Activated T-helper 1 cell treated with anti-CD3 and anti-CD28 coated beads, Interleukin-12 subunit alpha, Interleukin-12 subunit beta, Interleukin-2, Interleukin-4 antibody, amounts not matched to agents 30 ng/mL and 10 ng/mL and 1 ng/mL, durations not matched to agents 14 hours and 24 hours and 36 hours (primary cell): Measurements from ENCODE around the gene PHKB. TPM values are rescaled to one million over a fixed set of nuclear protein-coding genes. Genes with fewer than 3 reads are reported as not detected.

Source experiments
- DNase-seq: peaks from one replicate; pipeline ENCODE4 v3.0.0; 2021; ENCODE audit warnings: low spot score
- H3K27ac Mint-ChIP-seq: one replicate; pipeline ENCODE4 v1.8.0; 2021; ENCODE audit warnings: mild to moderate bottlenecking, mixed read lengths
- H3K27me3 Mint-ChIP-seq: one replicate; pipeline ENCODE4 v1.8.0; 2022; ENCODE audit warnings: mild to moderate bottlenecking, moderate library complexity, mixed read lengths; ENCODE audit not compliant: insufficient read depth
- H3K36me3 Mint-ChIP-seq: one replicate; pipeline ENCODE4 v1.8.0; 2021; ENCODE audit warnings: low read depth, mixed read lengths
- H3K4me1 Mint-ChIP-seq: one replicate; pipeline ENCODE4 v1.8.0; 2021; ENCODE audit warnings: low read depth, mixed read lengths
- H3K4me3 Mint-ChIP-seq: one replicate; pipeline ENCODE4 v1.8.0; 2021; ENCODE audit warnings: mild to moderate bottlenecking, moderate library complexity, mixed read lengths
- H3K9me3 Mint-ChIP-seq: one replicate; pipeline ENCODE4 v1.8.0; 2021; ENCODE audit warnings: mixed read lengths
- intact Hi-C: fragments of 100-400 bp; cut with micrococcal nuclease; formaldehyde crosslinking; loops from one replicate; pipeline ENCODE4 v1.15.1; 2024
- total RNA-seq: library from RNA; stranded (reverse); gene quantifications from 2 replicates; pipeline ENCODE4 v1.2.3, GENCODE V29; 2022

Gene PHKB
- total RNA-seq, 1 donor from 2014 or later = 26.6 TPM

DNA sequence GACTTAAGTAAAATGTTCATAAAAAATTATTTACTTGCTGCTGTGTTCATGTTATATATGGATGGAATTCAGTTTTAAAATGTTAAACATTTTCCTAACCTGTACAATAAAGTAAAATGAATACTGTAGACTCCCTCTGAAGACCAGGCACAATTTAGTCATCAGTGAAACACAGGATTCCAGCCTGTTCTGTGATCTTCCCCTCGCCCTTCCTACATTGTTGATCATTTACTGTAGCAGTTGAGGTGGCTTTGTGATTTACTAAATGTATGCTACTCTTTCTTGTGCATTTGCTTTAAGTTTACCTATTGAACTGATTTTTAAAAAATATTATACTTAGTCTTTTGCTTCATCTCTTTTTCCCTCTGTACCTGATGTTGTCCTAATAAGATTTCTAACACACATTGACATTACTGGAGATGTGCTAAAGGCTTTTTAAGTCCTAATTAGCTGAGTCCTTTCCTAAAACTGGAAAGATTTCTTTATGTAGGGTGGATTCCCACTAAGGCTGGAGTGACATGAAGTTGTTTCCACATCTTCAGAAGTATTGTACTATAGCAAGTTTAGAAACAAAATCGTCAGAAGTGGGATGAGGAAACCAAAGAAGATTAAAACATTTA, 38.1 kb downstream of the PHKB start:
- intact Hi-C loops = no loop called here
- H3K9me3 Mint-ChIP-seq = no peaks in the 10 kb centered on the region
- peaks cover 23% of the 10 kb centered on the region for H3K36me3 Mint-ChIP-seq
- H3K4me3 Mint-ChIP-seq = no peak overlapping the region
- H3K4me1 Mint-ChIP-seq = peaks cover 7% of the 10 kb centered on the region
- no peaks in the 10 kb centered on the region for H3K27me3 Mint-ChIP-seq
- no peak overlapping the region for H3K27ac Mint-ChIP-seq
- no peak for DNase-seq

DNA sequence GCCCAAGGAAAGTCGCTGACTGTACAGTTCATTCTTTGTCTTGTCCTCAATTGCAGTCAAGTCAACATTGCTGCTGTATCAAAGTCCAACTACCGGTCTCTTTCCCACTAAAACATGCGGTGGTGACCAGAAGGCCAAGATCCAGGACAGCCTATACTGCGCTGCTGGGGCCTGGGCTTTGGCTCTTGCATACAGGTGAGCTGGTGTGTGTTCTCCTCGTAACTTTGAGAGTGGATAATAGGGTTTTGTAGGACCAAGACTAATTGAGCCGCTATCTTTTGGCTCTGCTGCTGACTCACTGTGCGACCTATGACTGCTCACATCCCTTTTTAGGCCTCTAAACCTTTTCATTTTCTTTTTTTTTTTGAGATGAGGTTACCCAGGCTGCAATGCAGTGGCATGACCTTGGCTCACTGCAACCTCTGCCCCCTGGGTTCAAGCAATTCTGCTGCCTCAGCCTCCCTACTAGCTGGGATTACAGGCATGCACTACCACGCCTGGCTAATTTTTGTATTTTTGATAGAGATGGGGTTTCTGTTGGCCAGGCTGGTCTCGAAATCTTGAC, 38.7 kb downstream of the PHKB start:
- no peaks in the 10 kb centered on the region for H3K9me3 Mint-ChIP-seq
- no peak overlapping the region for H3K27ac Mint-ChIP-seq
- H3K4me3 Mint-ChIP-seq = no peak overlapping the region
- H3K36me3 Mint-ChIP-seq = peaks cover 23% of the 10 kb centered on the region
- no peak for DNase-seq
- no peaks in the 10 kb centered on the region for H3K27me3 Mint-ChIP-seq
- peaks cover 1% of the 10 kb centered on the region for H3K4me1 Mint-ChIP-seq
- intact Hi-C loops = no loop called here

DNA sequence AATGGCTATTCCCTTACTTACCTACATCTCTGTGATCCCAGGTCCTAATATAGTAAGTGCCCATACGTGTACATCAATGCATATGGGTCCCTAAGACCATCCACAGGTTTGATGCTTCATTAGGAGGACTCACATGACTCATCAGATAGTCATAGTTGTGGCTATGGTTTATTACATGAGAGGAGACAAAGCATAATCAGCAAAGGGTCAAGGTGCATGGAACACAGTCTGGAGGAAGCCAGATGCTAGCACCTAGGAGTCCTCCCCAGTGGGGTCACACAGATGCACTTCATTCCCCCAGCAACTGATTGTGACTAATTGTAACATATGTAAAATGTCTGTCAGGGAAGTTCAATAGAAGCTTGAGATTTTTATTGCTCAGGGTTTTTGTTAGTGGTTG, 42.8 kb downstream of the PHKB start:
- H3K36me3 Mint-ChIP-seq = peaks cover 24% of the 10 kb centered on the region
- intact Hi-C loops = no loop called here
- no peak overlapping the region for H3K4me3 Mint-ChIP-seq
- H3K27ac Mint-ChIP-seq = no peak overlapping the region
- no peaks in the 10 kb centered on the region for H3K4me1 Mint-ChIP-seq
- DNase-seq = no peak
- H3K9me3 Mint-ChIP-seq = no peaks in the 10 kb centered on the region
- no peaks in the 10 kb centered on the region for H3K27me3 Mint-ChIP-seq

DNA sequence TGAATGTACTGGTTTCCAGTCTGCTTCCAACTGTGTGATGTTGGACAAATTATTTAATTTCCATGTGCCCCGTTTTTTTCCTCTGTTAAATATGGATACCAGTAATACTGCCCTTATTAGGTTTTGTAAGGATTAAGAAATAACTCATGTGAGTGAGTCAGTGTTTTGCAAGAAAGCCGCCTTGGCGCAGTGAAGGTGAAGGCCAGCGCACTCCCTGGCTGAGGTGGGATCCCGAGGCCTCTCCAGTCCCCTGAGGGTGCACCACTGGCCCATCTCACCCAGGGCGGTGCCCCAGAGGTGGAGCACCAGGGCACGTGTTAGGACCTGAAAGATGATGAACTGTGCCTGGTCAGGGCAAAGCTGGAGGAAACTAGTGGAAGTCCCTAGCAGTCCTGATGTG, 43.5 kb downstream of the PHKB start:
- no peak overlapping the region for H3K4me3 Mint-ChIP-seq
- no peak for DNase-seq
- no peaks in the 10 kb centered on the region for H3K27me3 Mint-ChIP-seq
- H3K36me3 Mint-ChIP-seq = peaks cover 17% of the 10 kb centered on the region
- no peak overlapping the region for H3K27ac Mint-ChIP-seq
- intact Hi-C loops = no loop called here
- no peaks in the 10 kb centered on the region for H3K4me1 Mint-ChIP-seq
- no peaks in the 10 kb centered on the region for H3K9me3 Mint-ChIP-seq

DNA sequence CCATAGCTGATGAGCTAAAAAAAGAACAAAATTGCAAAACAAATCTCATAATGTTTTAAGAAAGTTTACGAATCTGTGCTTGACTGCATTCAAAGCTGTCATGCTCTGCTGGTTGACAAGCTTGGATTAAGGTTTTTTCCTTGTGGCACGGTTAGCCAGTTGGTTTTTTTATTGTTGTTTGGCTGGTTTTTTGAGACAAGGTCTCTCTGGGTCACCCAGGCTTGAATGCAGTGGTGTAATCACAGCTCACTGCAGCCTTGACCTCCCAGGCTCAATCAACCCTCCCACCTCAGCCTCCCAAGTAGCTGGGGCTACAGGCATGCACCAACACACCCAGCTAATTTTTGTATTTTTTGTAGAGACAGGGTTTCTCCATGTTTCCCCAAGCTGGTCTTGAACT, 45.7 kb downstream of the PHKB start:
- intact Hi-C loops = no loop called here
- Mint-ChIP-seq H3K9me3 (no peaks in the 10 kb centered on the region), H3K36me3 (peaks cover 17% of the 10 kb centered on the region), H3K27me3 (no peaks in the 10 kb centered on the region), H3K4me1 (no peaks in the 10 kb centered on the region), H3K27ac (no peak overlapping the region), H3K4me3 (no peak overlapping the region)
- DNase-seq = no peak

DNA sequence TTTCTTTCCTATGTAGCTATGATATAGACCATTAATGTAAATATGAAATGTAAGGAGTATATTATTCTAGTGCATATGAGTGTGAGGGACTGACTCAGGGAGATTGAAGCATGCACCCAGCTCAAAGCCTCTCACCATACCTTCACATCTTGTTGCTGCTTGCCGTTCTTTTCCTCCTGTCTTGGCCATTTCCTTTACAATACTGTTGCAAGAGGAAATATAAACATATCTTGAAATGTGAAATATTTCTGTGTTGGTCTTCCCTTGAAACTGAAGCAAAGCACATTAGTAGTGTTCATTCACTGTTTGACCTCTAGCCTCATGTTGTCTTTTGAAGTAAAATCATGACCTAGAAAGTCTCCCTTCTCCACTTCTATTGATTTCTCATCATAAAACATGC, 46.6 kb downstream of the PHKB start:
- Mint-ChIP-seq H3K27ac (no peak overlapping the region), H3K4me3 (no peak overlapping the region), H3K36me3 (peaks cover 20% of the 10 kb centered on the region), H3K4me1 (no peaks in the 10 kb centered on the region), H3K27me3 (no peaks in the 10 kb centered on the region), H3K9me3 (no peaks in the 10 kb centered on the region)
- intact Hi-C loops = no loop called here
- no peak for DNase-seq

DNA sequence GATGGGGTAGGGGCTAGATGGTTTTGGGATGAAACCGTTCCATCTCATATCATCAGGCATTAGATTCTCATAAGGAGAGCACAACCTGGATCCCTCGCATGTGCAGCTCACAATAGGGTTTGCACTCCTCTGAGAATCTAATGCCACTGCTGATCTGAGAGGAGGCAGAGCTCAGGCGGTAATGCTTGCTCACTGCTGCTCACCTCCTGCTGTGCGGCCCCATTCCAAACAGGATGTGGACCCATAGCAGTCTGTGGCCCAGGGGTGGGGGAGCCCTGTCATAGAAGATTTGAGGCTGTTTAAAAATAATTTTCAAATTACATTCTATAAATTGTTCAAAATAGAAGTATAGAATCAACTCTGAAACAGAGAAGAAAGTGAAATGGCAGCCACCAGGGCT, 50.8 kb downstream of the PHKB start:
- Mint-ChIP-seq H3K27ac (no peak overlapping the region), H3K4me3 (no peak overlapping the region), H3K27me3 (no peaks in the 10 kb centered on the region), H3K9me3 (no peaks in the 10 kb centered on the region), H3K4me1 (no peaks in the 10 kb centered on the region), H3K36me3 (peaks cover 10% of the 10 kb centered on the region)
- DNase-seq = no peak
- intact Hi-C loops = no loop called here

DNA sequence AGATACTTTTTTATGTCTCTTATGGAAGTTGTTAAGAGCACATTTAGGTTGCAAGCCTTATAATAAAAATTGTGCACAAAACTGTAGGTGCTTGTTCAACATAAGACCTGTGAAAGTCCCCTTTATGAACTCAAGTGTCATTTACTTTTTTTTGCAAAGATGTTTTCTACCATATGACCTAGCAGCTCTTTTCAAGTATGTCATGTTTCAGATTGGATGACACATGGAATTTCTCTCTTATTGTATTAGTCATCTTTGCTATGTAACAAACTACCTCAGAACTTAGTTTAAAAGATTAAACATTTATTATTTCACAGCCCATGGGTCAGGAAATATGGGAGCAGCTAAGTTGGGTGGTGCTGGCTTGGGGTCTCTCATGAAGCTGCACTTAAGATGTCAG, 57.9 kb downstream of the PHKB start:
- intact Hi-C loops = no loop called here
- Mint-ChIP-seq H3K9me3 (peaks cover 6% of the 10 kb centered on the region), H3K36me3 (peaks cover 2% of the 10 kb centered on the region), H3K4me1 (peaks cover 13% of the 10 kb centered on the region), H3K4me3 (no peak overlapping the region), H3K27ac (no peak overlapping the region), H3K27me3 (no peaks in the 10 kb centered on the region)
- DNase-seq = no peak

DNA sequence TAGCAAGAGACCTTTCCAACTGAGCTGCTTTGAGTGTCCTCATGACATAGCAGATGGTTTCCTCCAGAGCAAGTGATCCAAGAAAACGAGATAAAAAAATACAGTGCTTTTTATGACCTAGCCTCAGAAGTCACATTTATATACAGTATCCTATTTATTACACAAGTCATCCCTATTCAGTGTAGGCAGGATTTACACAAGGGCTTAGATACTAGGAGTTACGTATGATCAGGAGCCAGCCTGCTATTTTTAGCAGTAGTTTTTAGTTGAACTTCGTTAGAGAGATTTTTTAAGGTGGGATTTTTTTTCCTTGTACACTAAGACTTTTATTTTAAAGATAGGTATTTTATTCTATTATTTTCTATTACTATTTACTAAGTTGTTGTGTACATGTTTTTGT, 58.4 kb downstream of the PHKB start:
- DNase-seq = no peak
- no peaks in the 10 kb centered on the region for H3K27me3 Mint-ChIP-seq
- H3K4me3 Mint-ChIP-seq = no peak overlapping the region
- no peak overlapping the region for H3K27ac Mint-ChIP-seq
- intact Hi-C loops = no loop called here
- peaks cover 13% of the 10 kb centered on the region for H3K4me1 Mint-ChIP-seq
- peaks cover 6% of the 10 kb centered on the region for H3K9me3 Mint-ChIP-seq
- peaks cover 2% of the 10 kb centered on the region for H3K36me3 Mint-ChIP-seq

DNA sequence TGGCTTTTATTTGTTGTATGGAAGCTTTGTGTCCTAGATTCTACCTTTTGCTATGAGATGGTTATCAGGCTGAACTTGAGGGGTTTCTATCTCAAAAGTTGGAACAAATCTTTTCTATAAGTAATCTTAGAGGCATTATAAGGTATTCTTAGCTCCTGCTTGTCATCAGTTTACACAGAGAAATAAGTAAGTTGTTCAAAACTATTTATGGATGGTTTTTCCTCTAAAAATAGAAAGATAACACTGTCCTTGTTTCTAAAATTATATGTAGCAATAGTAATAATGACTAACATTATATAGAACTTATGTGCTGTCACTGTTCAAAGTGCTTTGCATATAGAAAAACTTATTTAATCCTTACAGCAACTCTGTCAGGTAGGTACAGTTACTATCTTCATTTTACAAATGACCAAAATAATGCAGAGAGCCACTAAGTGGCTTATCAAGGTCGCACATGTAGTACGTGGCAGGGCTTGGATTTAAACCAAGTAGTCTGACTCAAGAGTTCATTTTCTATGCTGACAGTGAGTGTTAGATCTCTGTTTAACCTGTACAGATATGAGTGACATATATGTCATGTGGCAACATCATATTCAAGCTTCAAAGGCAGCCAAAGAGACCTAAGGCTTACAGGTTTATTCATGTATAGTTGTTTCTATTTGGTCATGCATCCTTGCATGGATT, 59.0 kb downstream of the PHKB start:
- intact Hi-C loops = no loop called here
- Mint-ChIP-seq H3K36me3 (peaks cover 2% of the 10 kb centered on the region), H3K27ac (no peak overlapping the region), H3K9me3 (peaks cover 6% of the 10 kb centered on the region), H3K4me3 (no peak overlapping the region), H3K4me1 (peaks cover 13% of the 10 kb centered on the region), H3K27me3 (no peaks in the 10 kb centered on the region)
- DNase-seq = no peak

DNA sequence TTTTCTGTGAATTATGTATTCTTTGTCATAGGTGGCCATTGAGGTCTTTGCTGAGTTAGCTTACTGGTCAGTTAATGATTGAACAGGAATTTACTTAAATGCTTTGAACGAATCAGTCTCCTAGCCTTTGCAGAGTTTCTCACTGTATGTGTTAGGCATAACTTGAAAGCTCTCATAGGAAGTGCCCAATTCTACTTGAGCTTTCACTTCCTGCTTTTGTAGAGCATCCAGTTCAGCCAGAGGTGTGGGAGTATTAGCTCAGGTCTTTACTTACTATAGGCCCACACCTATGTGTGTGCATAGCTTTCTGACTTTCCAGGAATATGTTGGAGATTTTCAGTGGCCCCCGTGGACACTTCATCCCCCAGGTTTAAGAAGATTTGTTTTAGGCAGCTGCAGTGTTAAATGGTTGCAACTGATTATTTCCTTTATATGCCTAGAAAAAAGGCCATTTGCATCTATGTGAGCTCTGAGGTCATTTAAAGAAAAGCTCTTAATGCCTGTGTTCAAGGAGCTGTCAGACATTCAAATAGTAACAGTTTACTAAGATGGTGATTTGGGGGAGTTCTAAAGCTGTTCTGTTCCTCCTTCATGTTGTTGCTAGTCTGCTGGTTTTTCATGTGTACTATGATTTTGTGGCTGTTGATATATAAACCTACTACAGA, 62.3 kb downstream of the PHKB start:
- Mint-ChIP-seq H3K4me1 (peaks cover 13% of the 10 kb centered on the region), H3K27me3 (no peaks in the 10 kb centered on the region), H3K36me3 (peaks cover 3% of the 10 kb centered on the region), H3K27ac (no peak overlapping the region), H3K9me3 (peaks cover 6% of the 10 kb centered on the region), H3K4me3 (no peak overlapping the region)
- DNase-seq = no peak
- intact Hi-C loops = no loop called here

DNA sequence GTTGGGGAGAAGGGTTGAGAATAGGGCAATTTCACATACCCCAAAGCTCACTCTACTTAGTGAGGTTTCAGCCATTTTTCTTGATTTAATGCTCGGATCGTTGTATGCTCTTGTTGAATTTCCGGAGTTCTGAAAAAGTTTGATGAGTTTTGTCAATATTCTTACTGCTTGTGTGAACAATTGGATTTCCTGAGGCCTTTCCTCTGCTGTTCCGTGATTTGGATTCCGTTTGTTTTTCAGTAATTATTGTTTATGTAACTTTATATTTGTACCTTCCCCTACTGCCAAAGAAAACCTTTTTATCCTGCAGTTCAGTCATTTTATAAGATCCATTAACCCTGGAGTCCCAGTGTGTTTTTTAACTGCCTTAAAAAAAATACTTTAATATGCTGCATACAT, 62.9 kb downstream of the PHKB start:
- Mint-ChIP-seq H3K9me3 (peaks cover 6% of the 10 kb centered on the region), H3K4me3 (no peak overlapping the region), H3K36me3 (peaks cover 3% of the 10 kb centered on the region), H3K27ac (no peak overlapping the region), H3K4me1 (peaks cover 13% of the 10 kb centered on the region), H3K27me3 (no peaks in the 10 kb centered on the region)
- intact Hi-C loops = no loop called here
- no peak for DNase-seq

DNA sequence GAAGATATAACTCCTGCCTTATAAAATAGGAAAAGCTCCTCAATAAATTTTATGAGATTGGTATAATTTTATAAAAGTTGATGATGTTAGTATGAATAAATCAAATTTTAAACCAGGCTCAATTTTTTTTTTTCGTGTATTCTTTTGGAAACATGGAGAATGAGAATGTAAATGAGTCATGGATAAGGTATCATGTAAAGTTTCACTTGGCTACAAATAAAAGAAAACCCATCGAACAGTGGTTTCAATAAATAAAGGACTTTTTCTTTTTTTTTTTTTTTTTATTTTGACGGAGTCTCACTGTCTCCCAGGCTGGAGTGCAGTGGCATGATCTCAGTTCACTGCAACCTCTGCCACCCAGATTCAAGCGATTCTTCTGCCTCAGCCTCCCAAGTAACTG, 67.3 kb downstream of the PHKB start:
- intact Hi-C loops = no loop called here
- Mint-ChIP-seq H3K4me3 (no peak overlapping the region), H3K27ac (no peak overlapping the region), H3K27me3 (no peaks in the 10 kb centered on the region), H3K9me3 (peaks cover 8% of the 10 kb centered on the region), H3K36me3 (peaks cover 6% of the 10 kb centered on the region), H3K4me1 (peaks cover 7% of the 10 kb centered on the region)
- DNase-seq = no peak
